ENCODE measurements around the gene PYGL.
"Not testable (repeated sequence)": the region's sequence is repeated elsewhere in the genome, so short reads cannot be mapped to it uniquely, and the experiment has no call there.

PYGL gene

GRCh38 chr14:50967103-50967502 lies 22.8 kb upstream of the PYGL start:
- no peak overlapping the region for H3K4me3 ChIP-seq (ENCODE audit: low read length)
- TF ChIP-seq ZNF274 (IDR thresholded peaks at IDR 0.05; ENCODE audit: low read depth, low read length): no peak

- TF ChIP-seq ZNF274 (IDR thresholded peaks at IDR 0.05; ENCODE audit: low read depth, low read length): no peak
- no peak overlapping the region for H3K4me3 ChIP-seq (ENCODE audit: low read length)
Observed at GRCh38 chr14:50964683-50965390, 20.6 kb upstream of the PYGL start.

GRCh38 chr14:50963919-50964318 lies 19.6 kb upstream of the PYGL start:
- TF ChIP-seq ZNF274 (IDR thresholded peaks at IDR 0.05; ENCODE audit: low read depth, low read length): no peak
- no peak overlapping the region for H3K4me3 ChIP-seq (ENCODE audit: low read length)

DNA sequence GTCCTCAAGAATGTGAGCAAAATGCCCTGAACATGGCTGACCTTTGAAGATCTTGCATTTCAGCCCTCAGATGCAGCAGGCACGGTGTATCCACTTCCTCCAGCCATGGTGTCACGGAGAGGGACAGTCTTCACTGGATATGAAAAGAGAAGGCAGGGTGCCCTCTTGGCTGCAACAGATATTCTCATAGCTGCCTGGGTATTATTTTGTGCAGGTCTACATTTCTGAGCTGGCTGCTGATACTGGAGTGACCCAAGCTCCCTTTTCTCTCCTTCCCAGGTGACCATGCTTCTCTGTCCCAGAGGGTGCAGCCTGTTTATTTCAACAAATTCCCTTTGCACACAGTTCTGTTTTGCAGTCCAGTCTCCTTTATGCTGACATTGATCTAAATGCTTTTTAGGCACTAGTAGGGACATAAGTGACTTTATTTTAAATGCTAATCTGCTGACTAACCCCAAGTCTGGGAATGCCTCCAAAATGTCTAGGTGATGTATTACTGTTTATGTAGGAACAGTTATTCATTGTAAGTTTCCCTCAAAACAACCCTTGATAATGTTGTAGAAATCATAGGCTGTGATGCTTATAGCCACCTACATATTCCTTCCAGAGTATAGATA lies 17.4 kb upstream of the PYGL start:
- H3K4me3 ChIP-seq (ENCODE audit: low read length): no peak overlapping the region
- TF ChIP-seq ZNF274 (IDR thresholded peaks at IDR 0.05; ENCODE audit: low read depth, low read length): no peak

DNA sequence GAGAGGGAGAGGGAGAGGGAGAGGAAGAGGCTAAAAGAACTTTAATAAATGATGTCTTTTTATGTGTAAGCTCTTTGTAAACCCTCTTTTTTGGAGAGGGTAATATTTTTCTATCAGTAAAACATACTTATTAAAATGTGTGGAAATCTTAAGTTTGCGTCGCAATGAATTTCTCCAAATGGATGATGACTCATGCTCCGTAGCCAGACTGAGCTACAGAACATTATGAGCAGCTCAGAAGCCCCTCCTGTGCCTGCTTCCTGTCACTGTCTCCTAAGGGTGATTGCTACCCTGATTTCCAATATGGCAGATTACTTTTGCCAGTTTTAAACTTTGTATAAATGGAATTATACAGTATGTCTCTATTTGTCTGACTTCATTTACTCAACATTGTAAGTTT lies 13.0 kb upstream of the PYGL start:
- no peak for TF ChIP-seq ZNF274 (IDR thresholded peaks at IDR 0.05; ENCODE audit: low read depth, low read length)

DNA sequence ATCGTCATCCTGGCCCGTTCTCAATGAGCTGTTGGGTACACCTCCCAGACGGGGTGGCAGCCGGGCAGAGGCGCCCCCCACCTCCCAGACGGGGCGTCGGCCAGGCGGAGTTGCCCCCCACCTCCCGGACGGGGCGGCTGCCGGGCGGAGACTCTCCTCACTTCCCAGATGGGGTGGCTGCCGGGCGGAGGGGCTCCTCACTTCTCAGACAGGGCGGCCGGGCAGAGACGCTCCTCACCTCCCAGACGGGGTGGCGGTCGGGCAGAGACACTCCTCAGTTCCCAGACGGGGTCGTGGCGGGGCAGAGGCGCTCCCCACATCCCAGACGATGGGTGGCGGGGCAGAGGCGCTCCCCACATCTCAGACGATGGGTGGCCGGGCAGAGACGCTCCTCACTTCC lies 12.1 kb upstream of the PYGL start:
- not testable (repeated sequence) for H3K4me3 ChIP-seq (ENCODE audit: low read length)

More for the DNA sequence above, 13.0 kb upstream of the PYGL start:
- no peak overlapping the region for H3K4me3 ChIP-seq (ENCODE audit: low read length)

- no peak for TF ChIP-seq ZNF274 (IDR thresholded peaks at IDR 0.05; ENCODE audit: low read depth, low read length)
- H3K4me3 ChIP-seq (ENCODE audit: low read length): no peak overlapping the region
Observed at GRCh38 chr14:50955373-50956043, 11.2 kb upstream of the PYGL start.

DNA sequence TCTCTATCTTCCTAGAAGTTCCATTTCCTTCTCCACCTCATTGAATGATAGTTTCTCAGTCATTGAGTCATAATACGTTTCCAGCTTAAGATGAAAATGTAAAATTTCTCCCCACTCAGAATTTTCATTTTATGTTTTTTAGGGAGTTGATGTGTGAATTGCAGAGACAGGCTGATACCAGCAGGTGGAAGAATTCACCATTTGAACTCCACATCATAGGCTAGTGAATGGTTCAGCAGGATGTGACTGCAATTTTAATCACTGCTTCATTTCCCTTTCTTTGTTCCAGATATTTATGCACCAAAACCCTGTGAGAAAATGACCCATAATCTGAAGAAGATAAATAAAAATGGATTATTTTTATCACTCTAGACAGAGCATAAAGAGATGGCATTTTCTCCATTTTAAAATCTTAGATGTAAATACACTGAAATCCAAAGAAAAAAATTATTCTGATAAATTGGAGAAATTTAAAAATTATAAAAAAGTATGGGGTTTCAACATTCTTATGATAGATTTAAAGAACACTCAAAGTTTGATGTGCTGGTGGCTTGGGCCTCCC lies 10.6 kb upstream of the PYGL start:
- no peak for TF ChIP-seq ZNF274 (IDR thresholded peaks at IDR 0.05; ENCODE audit: low read depth, low read length)
- H3K4me3 ChIP-seq (ENCODE audit: low read length): no peak overlapping the region

GRCh38 chr14:50953502-50953901 lies 9.2 kb upstream of the PYGL start:
- H3K4me3 ChIP-seq (ENCODE audit: low read length): no peak overlapping the region
- TF ChIP-seq ZNF274 (IDR thresholded peaks at IDR 0.05; ENCODE audit: low read depth, low read length): no peak

DNA sequence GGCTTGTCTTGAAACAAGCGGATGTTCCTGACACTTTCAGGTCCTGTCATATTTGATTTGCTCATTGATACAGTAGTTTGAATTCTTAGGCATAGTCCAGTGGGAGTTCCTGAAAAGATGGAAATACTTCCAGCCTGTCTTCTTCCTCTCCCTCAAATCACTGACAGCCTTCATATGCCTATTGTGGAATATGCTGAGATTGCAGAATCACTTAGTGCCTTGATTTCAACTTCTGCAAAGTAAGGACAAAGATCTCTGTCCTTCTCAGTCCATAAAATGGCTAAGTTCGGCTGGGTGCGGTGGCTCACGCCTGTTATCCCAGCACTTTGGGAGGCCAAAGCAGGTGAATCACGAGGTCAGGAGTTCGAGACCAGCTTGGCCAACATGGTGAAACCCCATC lies 6.7 kb upstream of the PYGL start:
- H3K4me3 ChIP-seq (ENCODE audit: low read length): no peak overlapping the region
- no peak for TF ChIP-seq ZNF274 (IDR thresholded peaks at IDR 0.05; ENCODE audit: low read depth, low read length)

DNA sequence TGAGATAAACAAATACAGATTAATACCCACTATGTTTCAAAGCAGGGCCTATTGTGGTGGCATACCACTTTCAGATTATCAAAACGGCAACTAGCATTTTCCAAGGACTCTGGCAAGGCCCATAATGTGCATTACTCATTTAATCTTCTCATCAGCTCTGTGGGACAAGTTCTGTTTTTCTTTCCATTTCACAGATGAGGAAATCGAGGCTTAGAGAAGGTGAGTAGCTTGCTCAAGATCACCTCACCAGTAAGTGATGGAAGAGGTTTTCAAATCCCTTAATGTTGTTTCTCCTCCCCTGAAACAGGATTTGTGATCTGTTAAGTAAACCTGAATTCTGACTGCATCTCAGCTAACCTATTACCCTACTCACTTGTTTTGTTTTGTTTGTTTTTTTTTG lies 3.9 kb upstream of the PYGL start:
- no peak overlapping the region for H3K4me3 ChIP-seq (ENCODE audit: low read length)
- TF ChIP-seq ZNF274 (IDR thresholded peaks at IDR 0.05; ENCODE audit: low read depth, low read length): no peak

- no peak overlapping the region for H3K4me3 ChIP-seq (ENCODE audit: low read length)
- TF ChIP-seq ZNF274 (IDR thresholded peaks at IDR 0.05; ENCODE audit: low read depth, low read length): no peak
Observed at GRCh38 chr14:50947446-50947845, 3.2 kb upstream of the PYGL start.

GRCh38 chr14:50946234-50946935 lies 2.1 kb upstream of the PYGL start:
- TF ChIP-seq ZNF274 (IDR thresholded peaks at IDR 0.05; ENCODE audit: low read depth, low read length): no peak
- no peak overlapping the region for H3K4me3 ChIP-seq (ENCODE audit: low read length)

- no peak for TF ChIP-seq ZNF274 (IDR thresholded peaks at IDR 0.05; ENCODE audit: low read depth, low read length)
- peak overlapping the region; percentile 79; the same call in 1 of the 2 replicates for H3K4me3 ChIP-seq (ENCODE audit: low read length)
Observed at GRCh38 chr14:50944647-50945413, 547 bp upstream of the PYGL start.

Data from GM08714 (cell line).